Activated CD4-positive, CD25-positive, alpha-beta regulatory T cell treated with anti-CD3 and anti-CD28 coated beads, Interleukin-2, amount 50 U/mL, for 72 hours (primary cell): ENCODE results near the gene SORCS2.

ENCODE experiments used
- DNase-seq: peaks from one replicate; pipeline ENCODE4 v3.0.0; 2021

Gene SORCS2

GRCh38 chr4:7661066-7661748 lies 468.9 kb downstream of the SORCS2 start:
- DNase-seq, result no peak

- DNase-seq, result no peak
Measured at GRCh38 chr4:7661846-7662506, 469.6 kb downstream of the SORCS2 start.

- no peak for DNase-seq
Measured at GRCh38 chr4:7662507-7662846, 470.1 kb downstream of the SORCS2 start.

GRCh38 chr4:7663075-7663541 lies 470.8 kb downstream of the SORCS2 start:
- no peak for DNase-seq

DNA sequence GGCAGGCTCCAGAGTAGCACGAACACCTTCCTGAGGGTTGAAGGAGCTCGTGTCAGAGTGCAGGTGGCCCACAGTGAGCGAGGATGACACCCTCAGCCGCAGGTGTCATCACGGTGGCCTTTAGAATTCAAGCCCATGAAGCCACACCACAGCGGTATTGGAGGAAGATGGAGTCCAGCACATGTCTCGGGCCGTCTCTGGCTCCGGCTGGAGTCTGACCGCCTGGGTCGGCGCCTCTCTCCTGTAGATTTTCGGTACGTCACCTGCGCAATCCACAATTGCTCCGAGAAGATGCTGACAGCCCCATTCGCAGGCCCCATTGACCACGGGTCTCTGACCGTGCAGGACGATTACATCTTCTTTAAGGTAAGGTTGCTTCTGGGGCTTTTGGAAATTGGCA lies 471.8 kb downstream of the SORCS2 start:
- no peak for DNase-seq

DNA sequence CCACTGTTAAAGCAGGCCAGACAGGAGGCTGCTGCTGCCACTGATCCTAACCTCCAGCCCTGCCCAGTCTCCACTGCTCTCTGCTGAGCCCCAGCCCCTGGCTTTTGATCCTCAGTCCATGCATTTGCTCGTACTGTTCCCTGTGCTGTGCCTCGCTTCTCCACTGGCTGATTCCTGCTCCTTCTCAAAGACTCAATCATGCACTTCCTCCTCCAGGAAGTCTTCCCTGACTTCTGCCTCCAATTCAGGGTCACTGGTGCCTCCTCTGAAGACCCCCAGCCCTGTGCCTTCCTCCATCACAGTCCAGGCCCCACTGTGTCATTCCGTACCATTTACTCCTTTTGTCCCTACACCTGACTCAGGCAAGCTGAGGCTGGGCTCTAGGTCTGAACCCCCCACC lies 473.0 kb downstream of the SORCS2 start:
- no peak for DNase-seq

DNA sequence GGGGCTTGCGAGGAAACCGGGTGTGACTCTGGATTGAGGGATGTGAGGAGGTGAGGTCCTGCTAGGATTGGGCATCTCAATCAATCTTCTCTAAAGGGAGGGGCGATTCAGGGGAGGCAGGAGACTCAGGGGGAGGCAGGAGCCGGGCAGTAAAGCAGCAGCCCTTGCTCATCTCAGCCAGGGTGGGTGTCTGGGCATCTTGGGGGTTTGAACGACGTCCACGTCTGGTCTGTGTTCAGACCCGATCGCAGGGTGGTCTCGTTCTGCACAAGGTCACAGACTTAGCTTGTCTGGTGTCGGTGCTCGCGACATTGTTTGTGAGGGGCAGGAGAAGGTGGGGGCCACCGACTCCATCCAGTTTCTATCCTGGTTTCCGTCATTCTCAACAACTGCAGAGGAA lies 473.7 kb downstream of the SORCS2 start:
- no peak for DNase-seq

- DNase-seq, result no peak
Measured at GRCh38 chr4:7666744-7667143, 474.4 kb downstream of the SORCS2 start.

- DNase-seq, result no peak
Measured at GRCh38 chr4:7668271-7668670, 475.9 kb downstream of the SORCS2 start.

GRCh38 chr4:7668826-7669225 lies 476.5 kb downstream of the SORCS2 start:
- DNase-seq, result no peak

GRCh38 chr4:7672601-7673000 lies 480.3 kb downstream of the SORCS2 start:
- DNase-seq, result no peak

- DNase-seq, result no peak
Measured at GRCh38 chr4:7673121-7673520, 480.8 kb downstream of the SORCS2 start.

DNA sequence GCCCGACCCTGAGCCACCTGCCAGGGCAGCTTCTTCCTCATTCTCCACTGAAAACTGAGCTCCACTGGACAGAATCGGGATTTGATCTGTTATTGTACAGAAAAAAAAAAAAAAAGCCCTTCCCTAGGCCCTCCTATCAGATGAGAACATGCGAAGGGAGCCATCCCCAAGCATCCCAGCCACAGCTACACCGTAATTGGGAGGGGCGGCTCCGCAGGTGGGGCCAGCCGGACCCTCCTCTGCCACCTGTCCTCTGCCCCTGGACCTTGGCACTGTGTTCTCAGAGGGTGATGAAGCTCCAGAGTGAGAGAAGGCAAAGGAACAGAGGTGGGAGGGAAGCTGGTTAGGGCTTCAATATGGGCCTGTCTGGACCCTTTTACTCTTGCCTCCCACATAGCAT lies 482.4 kb downstream of the SORCS2 start:
- no peak for DNase-seq

- no peak for DNase-seq
Measured at GRCh38 chr4:7675136-7675535, 482.8 kb downstream of the SORCS2 start.

- no peak for DNase-seq
Measured at GRCh38 chr4:7675612-7676320, 483.4 kb downstream of the SORCS2 start.

- DNase-seq, result no peak
Measured at GRCh38 chr4:7676398-7676922, 484.1 kb downstream of the SORCS2 start.

DNA sequence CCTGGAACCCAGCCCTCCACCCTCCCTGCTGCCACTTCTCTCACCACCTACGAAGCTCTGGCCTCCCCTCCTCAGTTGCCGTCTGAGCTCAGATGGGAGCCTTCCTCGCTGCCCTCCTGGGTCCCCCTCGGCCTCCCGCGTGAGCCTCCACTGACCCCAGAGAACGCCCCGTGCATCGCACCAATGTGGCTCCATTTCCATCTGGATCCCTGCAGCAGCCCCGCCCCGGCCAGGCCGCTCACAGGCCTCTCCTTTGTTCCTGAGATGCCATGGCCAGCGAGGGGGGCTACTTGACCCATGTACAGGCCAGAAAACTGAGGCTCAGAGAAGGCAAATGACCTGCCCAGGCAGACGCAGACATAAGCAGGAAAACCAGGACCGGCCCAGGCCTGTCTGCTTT lies 484.7 kb downstream of the SORCS2 start:
- DNase-seq, result no peak

DNA sequence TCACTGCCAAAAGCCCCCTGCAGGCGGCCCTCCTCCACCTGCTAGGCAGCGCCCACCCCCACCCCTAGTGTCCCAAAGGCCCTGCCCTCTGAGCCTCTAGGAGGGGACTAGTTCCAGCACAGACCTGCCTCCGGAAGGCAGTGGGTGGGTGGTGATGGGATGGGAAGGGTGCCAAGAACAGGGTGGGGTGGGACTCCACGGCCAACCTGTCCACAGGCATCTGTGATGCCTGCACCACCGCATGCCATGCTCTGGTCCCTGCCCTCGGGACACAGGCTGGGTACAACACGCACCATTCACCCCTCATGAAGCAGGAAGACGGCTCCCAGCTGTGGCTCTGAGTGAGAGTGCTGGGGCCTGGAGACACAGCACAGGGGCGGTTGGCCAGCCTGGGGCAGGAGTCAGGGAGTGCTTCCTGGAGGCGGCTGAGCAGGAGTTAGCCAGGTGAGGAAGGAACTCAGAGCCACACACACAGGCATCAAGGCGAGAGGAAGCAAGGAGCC lies 485.5 kb downstream of the SORCS2 start:
- no peak for DNase-seq

DNA sequence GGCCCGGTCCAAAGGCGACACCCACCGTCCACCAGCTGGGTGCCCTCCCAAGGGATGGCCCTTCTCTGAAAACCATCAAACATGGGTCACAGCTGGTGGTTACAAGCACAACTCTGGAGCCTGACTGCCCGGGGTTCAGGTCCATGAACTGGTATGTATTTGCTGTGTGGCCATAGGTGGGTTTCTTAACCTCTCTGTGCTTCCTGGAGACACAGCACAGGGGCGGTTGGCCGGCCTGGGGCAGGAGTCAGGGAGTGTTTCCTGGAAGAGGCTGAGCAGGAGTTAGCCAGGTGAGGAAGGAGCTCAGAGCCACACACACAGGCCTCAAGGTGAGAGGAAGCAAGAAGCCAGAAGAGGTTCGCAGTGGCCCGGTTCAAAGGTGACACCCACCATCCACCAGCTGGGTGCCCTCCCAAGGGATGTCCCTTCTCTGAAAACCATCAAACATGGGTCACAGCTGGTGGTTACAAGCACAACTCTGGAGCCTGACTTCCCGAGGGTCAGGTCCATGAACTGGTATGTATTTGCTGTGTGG lies 486.0 kb downstream of the SORCS2 start:
- DNase-seq, result no peak

- DNase-seq, result no peak
Measured at GRCh38 chr4:7679406-7680040, 487.2 kb downstream of the SORCS2 start.

DNA sequence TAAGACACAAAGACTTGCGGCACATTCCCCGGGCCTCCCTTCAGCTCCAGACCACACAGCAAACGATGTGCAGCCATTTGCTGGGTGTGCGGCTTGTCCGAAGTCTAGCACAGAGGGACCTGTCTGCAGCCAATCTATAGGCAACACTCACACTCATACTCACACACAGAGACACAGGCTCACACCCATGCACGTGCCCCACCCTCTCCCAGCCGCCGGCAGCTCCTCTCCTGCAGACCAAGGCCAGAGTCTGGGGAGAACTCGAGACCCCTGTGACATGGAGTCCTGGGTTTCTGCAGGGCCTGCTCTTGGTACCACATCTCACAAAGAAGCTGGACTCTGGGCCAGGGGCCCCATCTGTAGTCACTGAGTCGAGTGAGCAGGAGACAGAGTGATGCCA lies 487.8 kb downstream of the SORCS2 start:
- DNase-seq, result no peak

DNA sequence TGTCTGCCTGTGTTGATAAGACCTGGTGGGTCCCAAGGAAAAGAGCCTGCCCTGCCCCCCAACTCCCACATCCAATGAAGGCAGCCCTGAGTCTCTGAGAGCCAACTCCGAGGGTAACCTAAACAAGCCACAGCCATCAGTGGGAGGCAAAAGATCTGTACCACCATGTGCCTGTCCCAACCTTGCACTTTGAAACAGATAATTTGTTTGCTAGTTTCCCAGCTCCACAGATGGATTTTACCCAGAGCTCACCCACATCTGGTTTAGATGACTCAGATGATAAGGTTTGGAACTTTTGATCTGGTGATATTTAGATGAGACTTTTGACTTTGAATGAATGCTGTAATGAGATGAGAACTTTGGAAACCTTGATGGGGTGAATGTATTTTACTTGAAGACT lies 488.4 kb downstream of the SORCS2 start:
- DNase-seq, result no peak

DNA sequence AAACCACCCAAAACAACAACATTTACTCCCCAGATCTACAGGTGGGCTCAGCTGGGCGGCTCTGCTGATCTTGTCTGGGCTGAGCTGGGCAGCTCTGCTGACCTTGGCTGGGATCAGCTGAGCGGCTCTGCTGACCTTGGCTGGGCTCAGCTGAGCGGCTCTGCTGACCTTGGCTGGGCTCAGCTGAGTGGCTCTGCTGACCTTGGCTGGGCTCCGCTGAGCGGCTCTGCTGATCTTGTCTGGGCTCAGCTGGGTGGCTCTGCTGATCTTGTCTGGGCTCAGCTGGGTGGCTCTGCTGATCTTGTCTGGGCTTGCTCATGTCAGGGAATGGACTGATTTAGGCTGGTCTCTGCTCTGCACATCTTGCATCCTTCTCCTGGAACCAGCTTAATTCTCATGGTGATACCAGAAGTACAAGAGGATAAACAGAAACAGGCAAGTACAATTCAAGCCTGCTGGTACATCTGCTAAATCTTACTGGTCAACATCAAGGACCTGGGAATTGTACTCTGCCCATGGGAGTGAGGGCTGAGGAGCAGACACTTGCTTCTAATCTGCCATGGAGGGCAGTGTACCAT lies 490.9 kb downstream of the SORCS2 start:
- DNase-seq, result no peak
